ENCODE measurements around the gene GPR150.
"Not testable (repeated sequence)": the region's sequence is repeated elsewhere in the genome, so short reads cannot be mapped to it uniquely, and the experiment has no call there.

The GPR150 gene

DNA sequence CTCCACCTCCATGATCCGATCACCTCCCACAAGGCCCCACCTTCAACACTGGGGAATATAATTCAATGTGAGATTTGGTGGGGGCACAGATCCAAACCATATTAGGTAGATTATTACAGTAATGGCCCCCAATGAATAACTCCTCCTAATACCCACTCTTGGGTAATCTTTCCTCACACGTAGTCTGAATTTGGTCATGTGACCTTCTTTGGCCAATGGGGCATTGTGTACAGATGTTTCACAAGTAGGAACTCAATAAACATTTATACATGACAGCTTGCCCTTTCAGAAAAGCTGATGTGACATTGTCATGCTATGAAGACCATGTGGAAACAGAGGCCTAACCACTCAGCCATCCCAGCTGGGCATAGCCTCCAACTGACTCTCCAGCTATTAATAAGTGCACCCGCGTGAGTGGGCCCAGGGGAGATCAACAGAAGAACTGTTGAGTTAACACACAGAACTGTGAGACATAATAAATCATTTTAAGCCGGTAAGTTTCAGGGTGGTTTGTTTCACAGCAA is 10.6 kb downstream of the GPR150 start:
- DNase-seq (ENCODE audit: low read depth) = no peak
- no peak overlapping the region for H3K4me3 ChIP-seq (ENCODE audit: low read depth, low read length)
- TF ChIP-seq POLR2A (IDR thresholded peaks at IDR 0.05; ENCODE audit: extremely low read depth, insufficient read length) = no peak
- no peak for TF ChIP-seq MYC (IDR thresholded peaks at IDR 0.05; ENCODE audit: low read depth, low read length)
- TF ChIP-seq, protein P1, sequence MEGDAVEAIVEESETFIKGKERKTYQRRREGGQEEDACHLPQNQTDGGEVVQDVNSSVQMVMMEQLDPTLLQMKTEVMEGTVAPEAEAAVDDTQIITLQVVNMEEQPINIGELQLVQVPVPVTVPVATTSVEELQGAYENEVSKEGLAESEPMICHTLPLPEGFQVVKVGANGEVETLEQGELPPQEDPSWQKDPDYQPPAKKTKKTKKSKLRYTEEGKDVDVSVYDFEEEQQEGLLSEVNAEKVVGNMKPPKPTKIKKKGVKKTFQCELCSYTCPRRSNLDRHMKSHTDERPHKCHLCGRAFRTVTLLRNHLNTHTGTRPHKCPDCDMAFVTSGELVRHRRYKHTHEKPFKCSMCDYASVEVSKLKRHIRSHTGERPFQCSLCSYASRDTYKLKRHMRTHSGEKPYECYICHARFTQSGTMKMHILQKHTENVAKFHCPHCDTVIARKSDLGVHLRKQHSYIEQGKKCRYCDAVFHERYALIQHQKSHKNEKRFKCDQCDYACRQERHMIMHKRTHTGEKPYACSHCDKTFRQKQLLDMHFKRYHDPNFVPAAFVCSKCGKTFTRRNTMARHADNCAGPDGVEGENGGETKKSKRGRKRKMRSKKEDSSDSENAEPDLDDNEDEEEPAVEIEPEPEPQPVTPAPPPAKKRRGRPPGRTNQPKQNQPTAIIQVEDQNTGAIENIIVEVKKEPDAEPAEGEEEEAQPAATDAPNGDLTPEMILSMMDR (IDR thresholded peaks at IDR 0.05; ENCODE audit: low read depth, low read length) = no peak
- TF ChIP-seq, protein P2, sequence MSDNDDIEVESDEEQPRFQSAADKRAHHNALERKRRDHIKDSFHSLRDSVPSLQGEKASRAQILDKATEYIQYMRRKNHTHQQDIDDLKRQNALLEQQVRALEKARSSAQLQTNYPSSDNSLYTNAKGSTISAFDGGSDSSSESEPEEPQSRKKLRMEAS (IDR thresholded peaks at IDR 0.05; ENCODE audit: low read depth, low read length) = no peak

DNA sequence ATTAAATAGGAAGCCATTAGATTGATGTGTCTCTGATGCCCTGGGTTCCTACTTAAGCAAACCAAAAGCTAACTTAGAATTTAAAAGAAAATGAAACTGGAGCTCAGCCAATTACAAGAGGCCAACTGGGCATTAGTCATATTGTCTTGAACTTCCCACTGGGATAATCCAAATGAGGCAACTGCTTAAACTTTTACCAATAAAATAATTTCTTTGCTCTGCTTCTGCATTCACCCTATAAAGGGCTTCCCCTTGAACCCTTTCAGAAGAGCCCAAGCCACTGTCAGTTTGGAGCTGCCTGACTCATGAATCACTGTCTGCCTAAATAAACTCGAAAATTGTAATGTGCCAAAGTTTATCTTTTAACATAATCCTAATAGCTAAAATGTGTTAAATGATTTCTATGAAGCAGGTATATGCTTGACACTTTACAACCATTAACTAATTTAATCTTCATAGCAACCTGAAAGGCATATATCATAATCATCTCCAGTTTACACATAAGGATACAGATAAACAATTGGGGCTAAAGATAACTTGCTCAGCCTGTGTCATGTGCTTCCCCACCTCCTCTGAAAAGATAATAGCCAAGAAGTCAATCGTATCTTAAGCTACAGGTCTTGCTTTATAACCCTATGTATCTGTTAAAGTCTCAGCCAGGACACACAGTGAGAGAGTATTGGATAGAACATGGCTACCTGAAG is 11.5 kb downstream of the GPR150 start:
- no peak for DNase-seq (ENCODE audit: low read depth)
- no peak for TF ChIP-seq MYC (IDR thresholded peaks at IDR 0.05; ENCODE audit: low read depth, low read length)
- TF ChIP-seq, protein P1 (IDR thresholded peaks at IDR 0.05; ENCODE audit: low read depth, low read length) = no peak
- TF ChIP-seq POLR2A (IDR thresholded peaks at IDR 0.05; ENCODE audit: extremely low read depth, insufficient read length) = no peak
- H3K4me3 ChIP-seq (ENCODE audit: low read depth, low read length) = no peak overlapping the region

DNA sequence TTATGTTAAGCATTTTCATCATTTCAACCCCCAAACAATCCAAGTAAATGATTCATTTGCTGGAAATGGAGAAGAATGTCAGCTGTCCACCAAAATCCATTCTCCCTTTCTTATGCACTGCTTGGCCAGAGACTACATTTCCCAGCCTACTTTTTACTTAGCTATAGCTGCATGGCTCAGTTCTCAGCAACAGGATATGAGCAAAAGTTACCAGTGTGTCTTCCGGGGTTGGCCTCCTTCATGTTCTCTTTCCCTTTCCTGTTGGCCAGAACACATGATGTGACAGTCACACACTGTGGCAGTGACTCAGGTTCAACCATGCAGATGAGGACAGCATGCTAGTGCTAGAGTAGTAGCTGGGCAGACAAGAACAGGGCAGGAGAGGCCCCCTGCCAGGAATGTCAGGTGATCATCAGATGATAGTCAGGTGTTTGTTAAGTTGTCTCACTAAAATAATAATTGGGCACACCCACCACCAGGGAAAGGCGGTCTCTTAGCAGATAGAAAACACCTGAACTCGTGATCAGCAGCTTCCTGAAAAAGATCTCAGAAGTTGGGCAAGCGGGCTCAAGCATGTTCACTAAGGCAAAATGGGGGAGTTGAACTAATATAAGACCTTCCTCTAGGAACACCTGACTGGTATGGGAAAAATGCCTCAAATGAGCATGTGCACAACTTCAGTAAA is 12.2 kb downstream of the GPR150 start:
- TF ChIP-seq, protein P2 (IDR thresholded peaks at IDR 0.05; ENCODE audit: low read depth, low read length) = no peak
- TF ChIP-seq, protein P1 (IDR thresholded peaks at IDR 0.05; ENCODE audit: low read depth, low read length) = no peak
- TF ChIP-seq POLR2A (IDR thresholded peaks at IDR 0.05; ENCODE audit: extremely low read depth, insufficient read length) (no peak), MYC (IDR thresholded peaks at IDR 0.05; ENCODE audit: low read depth, low read length) (no peak)
- peak; percentile 47 for DNase-seq (ENCODE audit: low read depth)
- H3K4me3 ChIP-seq (ENCODE audit: low read depth, low read length) = no peak overlapping the region

DNA sequence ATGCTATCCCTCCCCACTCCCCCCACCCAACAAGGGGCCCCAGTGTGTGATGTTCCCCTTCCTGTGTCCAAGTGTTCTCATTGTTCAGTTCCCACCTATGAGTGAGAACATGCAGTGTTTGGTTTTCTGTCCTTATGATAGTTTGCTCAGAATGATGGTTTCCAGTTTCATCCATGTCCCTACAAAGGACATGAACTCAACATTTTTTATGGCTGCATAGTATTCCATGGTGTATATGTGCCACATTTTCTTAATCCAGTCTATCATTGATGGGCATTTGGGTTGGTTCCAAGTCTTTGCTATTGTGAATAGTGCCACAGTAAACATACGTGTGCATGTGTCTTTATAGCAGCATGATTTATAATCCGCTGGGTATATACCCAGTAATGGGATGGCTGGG is 13.1 kb downstream of the GPR150 start:
- H3K4me3 ChIP-seq (ENCODE audit: low read depth, low read length); DNase-seq (ENCODE audit: low read depth): not testable (repeated sequence)

DNA sequence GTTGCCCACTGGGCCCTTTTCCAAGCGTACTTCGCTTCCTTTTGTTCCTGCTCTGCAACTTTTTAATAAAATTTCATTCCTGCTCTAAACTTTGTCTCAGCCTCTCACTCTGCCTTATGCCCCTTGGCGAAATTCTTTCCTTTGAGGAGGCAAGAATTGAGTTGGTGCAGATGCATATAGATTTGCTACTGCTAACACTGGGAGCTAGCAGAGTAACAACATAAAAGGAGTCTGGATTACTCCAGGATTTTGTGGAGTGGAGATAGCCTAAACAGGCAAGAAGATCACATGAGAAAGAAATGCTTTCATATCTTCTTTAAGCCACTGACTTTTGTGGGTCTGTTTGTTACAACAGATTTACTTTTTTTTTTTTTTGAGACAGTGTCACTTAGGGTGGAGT is 13.8 kb downstream of the GPR150 start:
- no peak for DNase-seq (ENCODE audit: low read depth)
- H3K4me3 ChIP-seq (ENCODE audit: low read depth, low read length) = no peak overlapping the region
- TF ChIP-seq, protein P2 (IDR thresholded peaks at IDR 0.05; ENCODE audit: low read depth, low read length) = no peak
- no peak for TF ChIP-seq MYC (IDR thresholded peaks at IDR 0.05; ENCODE audit: low read depth, low read length)
- TF ChIP-seq, protein P1 (IDR thresholded peaks at IDR 0.05; ENCODE audit: low read depth, low read length) = no peak
- TF ChIP-seq POLR2A (IDR thresholded peaks at IDR 0.05; ENCODE audit: extremely low read depth, insufficient read length) = no peak

DNA sequence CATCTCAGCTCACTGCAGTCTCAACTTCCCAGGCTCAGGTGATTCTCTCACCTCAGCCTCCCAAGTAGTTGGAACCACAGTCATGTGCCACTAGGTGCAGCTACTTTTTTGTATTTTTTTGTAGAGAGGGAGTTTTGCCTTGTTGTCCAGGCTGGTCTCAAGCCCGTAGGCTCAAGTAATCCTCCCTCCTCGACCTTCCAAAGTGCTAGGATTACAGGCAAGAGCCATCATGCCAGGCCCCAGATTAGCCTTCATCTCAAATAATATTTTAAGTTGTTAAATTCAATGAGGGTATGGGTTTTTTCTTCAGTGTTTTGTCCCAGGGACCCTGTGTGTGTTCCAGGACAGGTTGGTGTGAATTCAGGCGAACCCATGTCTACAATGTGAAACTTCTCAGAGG is 14.2 kb downstream of the GPR150 start:
- DNase-seq (ENCODE audit: low read depth) = no peak
- H3K4me3 ChIP-seq (ENCODE audit: low read depth, low read length) = no peak overlapping the region
- TF ChIP-seq POLR2A (IDR thresholded peaks at IDR 0.05; ENCODE audit: extremely low read depth, insufficient read length) (no peak), MYC (IDR thresholded peaks at IDR 0.05; ENCODE audit: low read depth, low read length) (no peak)
- TF ChIP-seq, protein P1 (IDR thresholded peaks at IDR 0.05; ENCODE audit: low read depth, low read length) = no peak
- TF ChIP-seq, protein P2 (IDR thresholded peaks at IDR 0.05; ENCODE audit: low read depth, low read length) = no peak
